Large intestine (tissue), 12 donors: Measurements from ENCODE around the gene ARHGAP42. TPM values are rescaled to one million over a fixed set of nuclear protein-coding genes. Genes with fewer than 3 reads are reported as not detected.

Experiments
- DNase-seq, 2 donors: peaks; one replicate each; pipeline versions ENCODE4 v3.0.0 to v3.0.0-alpha.2; 2013
- H3K27ac ChIP-seq: one replicate; pipeline ENCODE4 v1.5.1; 2013; ENCODE audit warnings: low read length
- H3K27me3 ChIP-seq: 2 replicates; pipeline ENCODE4 v1.6.1; 2013; ENCODE audit warnings: low read length; ENCODE audit not compliant: control insufficient read depth, insufficient read depth
- H3K36me3 ChIP-seq: 2 replicates; pipeline ENCODE4 v1.6.1; 2013; ENCODE audit warnings: low read length; ENCODE audit not compliant: control insufficient read depth, insufficient read depth
- H3K4me1 ChIP-seq: one replicate; pipeline ENCODE4 v1.6.1; 2013; ENCODE audit warnings: low read length; ENCODE audit not compliant: control insufficient read depth, insufficient read depth
- H3K4me3 ChIP-seq: one replicate; pipeline ENCODE4 v1.5.1; 2013; ENCODE audit warnings: low read length
- H3K9me3 ChIP-seq: one replicate; pipeline ENCODE4 v1.6.1; 2013; ENCODE audit warnings: mild to moderate bottlenecking, low read depth, low read length, moderate library complexity; ENCODE audit not compliant: control insufficient read depth
- WGBS: methylation state at CpG from one replicate; pipeline ENCODE4 v1.1.5; 2013; ENCODE audit warnings: low lambda C conversion rate; ENCODE audit not compliant: insufficient coverage; 5-methylcytosine and 5-hydroxymethylcytosine counted together
- long read RNA-seq, 11 donors: transcript quantifications; one replicate each; lab custom pipeline, GENCODE V29; 2026
- polyA plus RNA-seq: library from polyadenylated mRNA; unstranded; fragments of 120-200 nt; gene quantifications from one replicate; pipeline ENCODE4 v1.2.1, GENCODE V29; 2013

ARHGAP42 gene
- 18.2 TPM for polyA plus RNA-seq
- long read RNA-seq, donor 1, partial matches to known transcripts, result 0 of 1 reads
- long read RNA-seq, donor 1, other reads (novel, unspliced or antisense), result 0 of 1 reads
- long read RNA-seq, donor 2, partial matches to known transcripts, result 0 of 2 reads
- long read RNA-seq, donor 2, other reads (novel, unspliced or antisense), result 0 of 2 reads
- long read RNA-seq, donor 3, result 0 reads
- long read RNA-seq, donor 4, result 0 reads
- long read RNA-seq, donor 5, full-length matches to known transcripts, result 3 of 3 reads
- long read RNA-seq, donor 5, partial matches to known transcripts, result 0 of 3 reads
- long read RNA-seq, donor 5, other reads (novel, unspliced or antisense), result 0 of 3 reads
- long read RNA-seq, donor 6, partial matches to known transcripts, result 0 of 1 reads
- long read RNA-seq, donor 6, other reads (novel, unspliced or antisense), result 0 of 1 reads
- long read RNA-seq, donor 7, partial matches to known transcripts, result 0 of 2 reads
- long read RNA-seq, donor 7, other reads (novel, unspliced or antisense), result 0 of 2 reads
- long read RNA-seq, donor 8, partial matches to known transcripts, result 0 of 4 reads
- long read RNA-seq, donor 8, other reads (novel, unspliced or antisense), result 0 of 4 reads
- long read RNA-seq, donor 9, partial matches to known transcripts, result 0 of 1 reads
- long read RNA-seq, donor 9, other reads (novel, unspliced or antisense), result 0 of 1 reads
- long read RNA-seq, donor 10, partial matches to known transcripts, result 0 of 4 reads
- long read RNA-seq, donor 10, other reads (novel, unspliced or antisense), result 0 of 4 reads
- long read RNA-seq, donor 11, partial matches to known transcripts, result 0 of 1 reads
- long read RNA-seq, donor 11, other reads (novel, unspliced or antisense), result 0 of 1 reads

- WGBS, result 0% methylated on average over 4 of the region's 80 CpGs
- peaks cover 4% of the 10 kb centered on the region for H3K4me1 ChIP-seq
- DNase-seq, result peak; percentile 56 to 81
- no peaks in the 10 kb centered on the region for H3K27me3 ChIP-seq
- no peaks in the 10 kb centered on the region for H3K36me3 ChIP-seq
- H3K9me3 ChIP-seq, result no peaks in the 10 kb centered on the region
- H3K4me3 ChIP-seq, result peak within 1 kb of the TSS; percentile 85
- H3K27ac ChIP-seq, result peak within 1 kb of the TSS; percentile 76
These were observed at the start of gene ARHGAP42 for GRCh38 chr11:100687054-100687629. Gene ARHGAP42 (plus strand): TSS chr11:100687288. CDS start chr11:100687679, 391 bp downstream.

- 72% methylated on average over 2 of the region's 10 CpGs for WGBS
- DNase-seq, result no peak
- no peak overlapping the region for H3K4me3 ChIP-seq
- H3K9me3 ChIP-seq, result no peaks in the 10 kb centered on the region
- no peaks in the 10 kb centered on the region for H3K27me3 ChIP-seq
- H3K27ac ChIP-seq, result no peak overlapping the region
- H3K4me1 ChIP-seq, result peaks cover 7% of the 10 kb centered on the region
- H3K36me3 ChIP-seq, result no peaks in the 10 kb centered on the region
These were observed 49.4 kb upstream of the ARHGAP42 start for GRCh38 chr11:100637706-100638105.

- Histone ChIP-seq H3K27me3 (no peaks in the 10 kb centered on the region), H3K9me3 (no peaks in the 10 kb centered on the region), H3K4me1 (peaks cover 3% of the 10 kb centered on the region), H3K36me3 (no peaks in the 10 kb centered on the region), H3K4me3 (no peak overlapping the region), H3K27ac (no peak overlapping the region)
- no peak for DNase-seq
- WGBS, result no CpG with 5 or more reads among the region's 1 CpG
These were observed 48.4 kb upstream of the ARHGAP42 start for GRCh38 chr11:100638648-100639047.

GRCh38 chr11:100639140-100639539 lies 47.9 kb upstream of the ARHGAP42 start:
- Histone ChIP-seq H3K36me3 (no peaks in the 10 kb centered on the region), H3K27me3 (no peaks in the 10 kb centered on the region), H3K27ac (no peak overlapping the region), H3K4me3 (no peak overlapping the region), H3K4me1 (no peaks in the 10 kb centered on the region), H3K9me3 (no peaks in the 10 kb centered on the region)
- WGBS, result 17% methylated on average over 3 of the region's 9 CpGs
- DNase-seq, result peak; percentile 12 to 29

- 40% methylated on average over 1 of the region's 2 CpGs for WGBS
- H3K9me3 ChIP-seq, result no peaks in the 10 kb centered on the region
- no peak for DNase-seq
- H3K36me3 ChIP-seq, result no peaks in the 10 kb centered on the region
- no peak overlapping the region for H3K27ac ChIP-seq
- H3K4me3 ChIP-seq, result no peak overlapping the region
- no peaks in the 10 kb centered on the region for H3K4me1 ChIP-seq
- no peaks in the 10 kb centered on the region for H3K27me3 ChIP-seq
These were observed 47.0 kb upstream of the ARHGAP42 start for GRCh38 chr11:100640071-100640470.

GRCh38 chr11:100640646-100641045 lies 46.4 kb upstream of the ARHGAP42 start:
- no peaks in the 10 kb centered on the region for H3K9me3 ChIP-seq
- no peaks in the 10 kb centered on the region for H3K4me1 ChIP-seq
- H3K4me3 ChIP-seq, result no peak overlapping the region
- H3K36me3 ChIP-seq, result no peaks in the 10 kb centered on the region
- no peaks in the 10 kb centered on the region for H3K27me3 ChIP-seq
- no CpG with 5 or more reads among the region's 1 CpG for WGBS
- no peak for DNase-seq
- H3K27ac ChIP-seq, result no peak overlapping the region

GRCh38 chr11:100641456-100641855 lies 45.6 kb upstream of the ARHGAP42 start:
- H3K4me1 ChIP-seq, result no peaks in the 10 kb centered on the region
- WGBS, result 100% methylated on average over 2 of the region's 5 CpGs
- no peak overlapping the region for H3K27ac ChIP-seq
- no peaks in the 10 kb centered on the region for H3K36me3 ChIP-seq
- DNase-seq, result no peak
- no peak overlapping the region for H3K4me3 ChIP-seq
- no peaks in the 10 kb centered on the region for H3K9me3 ChIP-seq
- H3K27me3 ChIP-seq, result no peaks in the 10 kb centered on the region

- H3K27me3 ChIP-seq, result no peaks in the 10 kb centered on the region
- no peak for DNase-seq
- no CpG with 5 or more reads among the region's 2 CpGs for WGBS
- H3K9me3 ChIP-seq, result no peaks in the 10 kb centered on the region
- no peak overlapping the region for H3K4me3 ChIP-seq
- H3K4me1 ChIP-seq, result no peaks in the 10 kb centered on the region
- H3K27ac ChIP-seq, result no peak overlapping the region
- H3K36me3 ChIP-seq, result no peaks in the 10 kb centered on the region
These were observed 40.5 kb upstream of the ARHGAP42 start for GRCh38 chr11:100646545-100646944.

- no peaks in the 10 kb centered on the region for H3K4me1 ChIP-seq
These were observed 39.2 kb upstream of the ARHGAP42 start for GRCh38 chr11:100647861-100648260.

GRCh38 chr11:100663583-100663982 lies 23.5 kb upstream of the ARHGAP42 start:
- DNase-seq, result no peak
- H3K27me3 ChIP-seq, result no peaks in the 10 kb centered on the region
- no peaks in the 10 kb centered on the region for H3K4me1 ChIP-seq
- H3K9me3 ChIP-seq, result no peaks in the 10 kb centered on the region
- H3K4me3 ChIP-seq, result no peak overlapping the region
- no CpG with 5 or more reads among the region's 1 CpG for WGBS
- no peaks in the 10 kb centered on the region for H3K36me3 ChIP-seq
- H3K27ac ChIP-seq, result no peak overlapping the region

More at GRCh38 chr11:100647861-100648260, 39.2 kb upstream of the ARHGAP42 start:
- Histone ChIP-seq H3K27ac (no peak overlapping the region), H3K27me3 (no peaks in the 10 kb centered on the region), H3K36me3 (no peaks in the 10 kb centered on the region), H3K4me3 (no peak overlapping the region), H3K9me3 (no peaks in the 10 kb centered on the region)
- no peak for DNase-seq
- no CpG with 5 or more reads among the region's 4 CpGs for WGBS
